ENCODE results near the gene ALCAM.

ALCAM gene

GRCh38 chr3:105356396-105356795, 10.3 kb upstream of the ALCAM start:
- DNase-seq = no peak

DNA sequence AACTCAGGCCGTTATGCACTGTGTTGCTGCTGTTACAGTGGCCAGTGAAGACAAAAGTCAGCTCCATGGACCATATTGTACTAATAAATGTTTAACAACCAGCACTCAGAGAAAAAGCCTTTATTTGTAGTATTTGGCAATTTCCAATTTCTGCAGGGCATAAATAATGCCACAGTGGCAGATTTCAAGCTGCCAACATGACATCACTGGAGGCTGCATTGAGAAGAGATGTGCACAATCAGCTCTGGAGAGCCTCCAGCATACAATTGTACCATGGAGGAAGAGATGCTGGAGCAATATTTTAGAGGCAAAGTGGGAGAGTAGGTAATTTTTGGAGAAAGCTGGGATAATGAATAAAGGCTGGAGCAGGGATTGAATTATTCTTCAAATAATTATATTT, 9.7 kb upstream of the ALCAM start:
- DNase-seq = peak in 9 of 58 donors; percentile 1 to 32 (median 6)

DNA sequence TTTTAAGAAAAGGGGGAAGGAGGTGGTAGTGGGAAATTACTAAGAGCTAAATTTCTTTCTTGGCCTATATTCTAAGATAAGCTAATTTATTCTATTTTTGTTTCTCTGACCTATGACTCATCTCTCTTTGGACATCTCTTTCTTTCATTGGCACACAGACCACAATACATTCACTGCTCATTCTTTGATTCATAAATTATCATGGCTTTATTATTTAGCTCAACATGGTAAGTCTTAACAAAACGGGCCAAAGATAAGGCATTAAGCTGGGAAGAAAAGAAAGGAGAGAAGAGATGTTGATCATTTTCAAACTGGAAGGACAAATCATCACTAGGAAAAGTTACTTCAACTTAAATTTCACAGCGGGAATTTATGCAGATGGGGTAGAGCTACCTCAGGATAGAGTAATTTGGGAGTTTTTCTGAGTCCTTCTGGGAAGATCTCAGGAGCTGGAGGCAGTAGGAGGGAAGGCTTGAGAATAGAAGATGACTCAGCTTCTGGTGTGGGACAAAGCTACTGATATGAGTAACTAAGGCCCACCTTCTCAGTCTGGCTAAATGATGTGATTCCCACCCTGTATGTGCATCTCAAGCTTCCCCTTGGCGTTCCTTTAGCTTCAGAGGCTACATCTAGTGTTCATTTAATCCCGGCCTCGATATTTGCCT, 7.5 kb upstream of the ALCAM start:
- no peak for DNase-seq

DNA sequence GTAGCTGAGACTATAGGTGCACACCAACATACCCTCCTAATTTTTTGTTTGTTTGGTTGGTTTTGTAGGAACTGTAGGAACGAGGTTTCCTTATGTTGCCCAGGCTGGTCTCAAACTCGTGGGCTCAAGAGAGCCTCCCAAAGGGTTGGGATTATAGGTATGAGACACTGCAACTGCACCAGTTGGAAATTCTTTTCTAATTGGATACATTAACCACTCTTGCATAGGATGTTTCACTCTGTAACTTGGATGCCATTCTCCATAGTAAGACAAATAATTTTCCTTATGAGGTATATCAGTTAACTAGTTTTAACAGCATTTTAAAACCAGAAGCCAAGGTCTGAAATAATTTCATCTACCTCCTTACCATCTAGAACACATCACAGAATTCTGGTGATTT, 6.7 kb upstream of the ALCAM start:
- no peak for DNase-seq

DNA sequence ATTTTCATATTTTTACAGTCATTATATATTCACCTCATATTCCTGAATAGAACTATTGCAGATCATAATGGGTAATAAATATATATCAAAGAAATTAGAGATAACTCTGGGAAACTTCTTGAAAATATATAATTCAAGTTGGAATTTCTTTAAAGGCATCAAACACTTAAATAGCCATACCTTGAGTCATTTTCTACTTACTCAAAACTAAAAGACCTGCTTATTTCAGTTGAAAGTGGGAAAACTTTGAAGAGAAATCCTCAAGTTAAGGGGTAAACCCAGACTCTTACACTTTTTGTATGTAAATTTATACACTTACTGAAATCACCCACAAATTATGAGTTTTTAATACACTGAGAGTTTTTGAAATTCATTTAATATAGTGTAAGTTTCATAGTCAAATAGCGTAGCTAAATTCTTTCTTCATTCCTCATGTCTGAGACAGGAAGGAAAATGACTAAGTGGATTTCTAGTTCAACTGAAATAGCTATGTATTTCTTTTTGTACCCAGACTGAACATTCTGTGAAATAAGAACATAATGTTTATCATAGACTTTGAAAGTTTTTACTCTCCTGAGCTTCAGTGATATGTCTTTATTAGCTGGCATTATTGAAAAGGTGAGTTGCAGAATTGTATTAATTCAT, 4.6 kb upstream of the ALCAM start:
- DNase-seq = no peak

GRCh38 chr3:105364128-105364527, 2.6 kb upstream of the ALCAM start:
- no peak for DNase-seq

GRCh38 chr3:105365081-105365390, 1.7 kb upstream of the ALCAM start:
- no peak for DNase-seq

GRCh38 chr3:105365391-105366325, 1.1 kb upstream of the ALCAM start:
- peak in 34 of 58 donors; percentile 1 to 75 (median 30) for DNase-seq

DNA sequence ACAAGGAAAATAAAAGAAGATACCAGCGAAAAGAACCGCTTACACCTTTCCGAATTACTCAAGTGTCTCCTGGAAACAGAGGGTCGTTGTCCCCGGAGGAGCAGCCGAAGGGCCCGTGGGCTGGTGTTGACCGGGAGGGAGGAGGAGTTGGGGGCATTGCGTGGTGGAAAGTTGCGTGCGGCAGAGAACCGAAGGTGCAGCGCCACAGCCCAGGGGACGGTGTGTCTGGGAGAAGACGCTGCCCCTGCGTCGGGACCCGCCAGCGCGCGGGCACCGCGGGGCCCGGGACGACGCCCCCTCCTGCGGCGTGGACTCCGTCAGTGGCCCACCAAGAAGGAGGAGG, 325 bp downstream of the ALCAM start:
- peak in 26 of 58 donors; percentile 11 to 66 (median 45) for DNase-seq

- DNase-seq = peak in 54 of 58 donors; percentile 14 to 80 (median 59)
Measured at GRCh38 chr3:105367406-105368213, 901 bp downstream of the ALCAM start.

GRCh38 chr3:105368566-105369499, 2.1 kb downstream of the ALCAM start:
- peak in 47 of 58 donors; percentile 4 to 83 (median 54) for DNase-seq

GRCh38 chr3:105369500-105370371, 3.0 kb downstream of the ALCAM start:
- DNase-seq = peak in 51 of 58 donors; percentile 9 to 84 (median 61)

DNA sequence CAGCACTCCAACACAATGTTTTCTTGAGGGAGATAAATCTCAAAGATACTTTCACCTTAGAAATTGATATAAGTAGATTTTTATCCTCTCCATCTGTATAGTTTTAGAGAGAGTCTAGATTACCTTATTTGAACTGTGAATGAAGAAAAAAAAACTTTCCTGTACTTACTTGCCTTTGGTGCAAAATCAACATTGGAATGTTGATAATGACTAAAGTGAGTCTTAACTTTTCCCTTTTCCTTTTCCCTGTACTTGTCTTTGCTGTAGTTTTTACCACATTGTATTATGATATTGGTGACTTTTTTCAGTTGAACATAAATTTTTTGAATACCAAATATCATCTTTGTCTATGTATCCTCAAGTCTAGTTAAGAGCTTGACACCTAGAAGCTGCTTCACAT, 6.7 kb downstream of the ALCAM start:
- DNase-seq = no peak

GRCh38 chr3:105375750-105376511, 9.2 kb downstream of the ALCAM start:
- DNase-seq = no peak

DNA sequence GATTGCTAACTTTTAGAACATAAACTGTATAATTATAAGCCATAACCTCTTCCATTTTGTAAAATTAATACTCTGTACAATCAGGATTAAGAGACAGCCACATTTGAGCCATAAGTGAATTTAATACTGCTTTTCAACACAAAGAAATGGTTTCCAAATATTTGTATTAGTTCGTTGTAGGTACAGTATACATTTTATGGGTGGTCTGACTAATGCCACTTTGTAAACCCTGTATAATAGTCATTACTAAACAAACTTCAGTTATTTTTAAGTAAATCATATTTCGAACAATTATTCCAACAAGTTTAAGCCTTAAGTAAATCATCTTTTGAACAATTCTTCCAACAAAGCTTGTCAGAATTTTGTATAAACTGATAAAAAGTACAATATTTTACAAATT, 11.0 kb downstream of the ALCAM start:
- no peak for DNase-seq

DNA sequence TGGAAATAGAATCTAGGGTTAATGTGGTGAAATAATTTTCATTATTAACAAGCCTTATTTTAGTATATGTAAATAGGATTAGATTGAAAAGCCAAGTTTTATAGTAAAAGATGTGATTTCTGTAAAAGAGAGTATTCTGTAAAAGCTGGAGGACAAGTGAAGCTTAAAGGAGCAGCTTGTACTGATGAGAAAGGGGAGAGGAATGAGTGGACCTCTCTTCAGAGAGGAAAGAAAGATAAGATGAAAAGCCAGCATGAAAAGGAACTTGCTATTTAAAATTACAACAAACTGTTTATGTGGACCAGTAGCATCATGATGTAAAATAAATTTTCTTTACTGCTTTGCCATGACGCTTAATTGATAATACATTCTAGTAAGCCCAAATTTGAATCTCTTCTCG, 18.5 kb downstream of the ALCAM start:
- DNase-seq = no peak

GRCh38 chr3:105385819-105386508, 19.3 kb downstream of the ALCAM start:
- DNase-seq = no peak
